Activated naive CD4-positive, alpha-beta T cell treated with anti-CD3 and anti-CD28 coated beads for 36 hours (primary cell): ENCODE measurements around the gene EVPL. TPM values are rescaled to one million over a fixed set of nuclear protein-coding genes. Genes with fewer than 3 reads are reported as not detected.
A peak's percentile ranks its signal among the peaks of the same experiment; 100 is the strongest.
"Not testable (repeated sequence)": the region's sequence is repeated elsewhere in the genome, so short reads cannot be mapped to it uniquely, and the experiment has no call there.

Source experiments
- CTCF ChIA-PET: fragments of 350-600 bp; sonication (Branson Sonifier 250); formaldehyde crosslinking; loops from one replicate; lab custom pipeline; 2021; ENCODE audit warnings: antibody characterized with exemption; lab: Charles Lee
- DNase-seq: peaks from one replicate; pipeline ENCODE4 v3.0.0-alpha.2; 2020
- H3K27ac Mint-ChIP-seq: one replicate; pipeline ENCODE4 v1.8.0; 2021; ENCODE audit warnings: mild to moderate bottlenecking, mixed read lengths
- H3K27me3 Mint-ChIP-seq: one replicate; pipeline ENCODE4 v1.8.0; 2021; ENCODE audit warnings: low read depth, mixed read lengths
- H3K36me3 Mint-ChIP-seq: one replicate; pipeline ENCODE4 v1.8.0; 2021; ENCODE audit warnings: low read depth, mixed read lengths
- H3K4me1 Mint-ChIP-seq: one replicate; pipeline ENCODE4 v1.8.0; 2021; ENCODE audit warnings: low read depth, mixed read lengths
- H3K4me3 Mint-ChIP-seq: one replicate; pipeline ENCODE4 v1.8.0; 2021; ENCODE audit warnings: mild to moderate bottlenecking, moderate library complexity, mixed read lengths
- H3K9me3 Mint-ChIP-seq: one replicate; pipeline ENCODE4 v1.8.0; 2021; ENCODE audit warnings: mixed read lengths
- intact Hi-C: fragments of 100-400 bp; cut with micrococcal nuclease; formaldehyde crosslinking; loops from one replicate; pipeline ENCODE4 v1.15.1; 2023
- total RNA-seq, 2 experiments: library from RNA; stranded (reverse); gene quantifications; one replicate each; pipeline ENCODE4 v1.2.3, GENCODE V29; 2021

Gene EVPL
- total RNA-seq, 2 experiments from 2014 or later, result 0.14 TPM; not detected in 1

- no peak overlapping the region for H3K4me3 Mint-ChIP-seq
Measured at GRCh38 chr17:76056882-76057281, 29.8 kb upstream of the EVPL start.

GRCh38 chr17:76054112-76054476 lies 27.0 kb upstream of the EVPL start:
- Mint-ChIP-seq H3K27ac (no peak overlapping the region), H3K36me3 (peaks cover 28% of the 10 kb centered on the region), H3K4me1 (peaks cover 23% of the 10 kb centered on the region), H3K9me3 (no peaks in the 10 kb centered on the region), H3K4me3 (no peak overlapping the region), H3K27me3 (no peaks in the 10 kb centered on the region)
- intact Hi-C loops, result no loop called here
- no peak for DNase-seq
- CTCF ChIA-PET, result interaction anchor here (0.8 to 1.4 kb wide), 2 partner anchors 9 to 12 kb away, joined by 3 to 6 read pairs; no protein-coding TSS in a partner anchor

More at GRCh38 chr17:76056882-76057281, 29.8 kb upstream of the EVPL start:
- H3K9me3 Mint-ChIP-seq, result no peaks in the 10 kb centered on the region
- peaks cover 9% of the 10 kb centered on the region for H3K4me1 Mint-ChIP-seq
- H3K27ac Mint-ChIP-seq, result no peak overlapping the region
- CTCF ChIA-PET, result interaction anchor here (1.2 kb wide), 1 partner anchor 43 kb away, joined by 5 read pairs; no protein-coding TSS in a partner anchor
- DNase-seq, result no peak
- intact Hi-C loops, result no loop called here
- H3K27me3 Mint-ChIP-seq, result no peaks in the 10 kb centered on the region
- peaks cover 38% of the 10 kb centered on the region for H3K36me3 Mint-ChIP-seq

GRCh38 chr17:76053246-76054111 lies 26.4 kb upstream of the EVPL start:
- Mint-ChIP-seq H3K27me3 (no peaks in the 10 kb centered on the region), H3K4me3 (no peak overlapping the region), H3K9me3 (no peaks in the 10 kb centered on the region), H3K27ac (peak overlapping the region; percentile 22), H3K36me3 (peaks cover 25% of the 10 kb centered on the region), H3K4me1 (peaks cover 23% of the 10 kb centered on the region)
- peak; percentile 22 for DNase-seq
- intact Hi-C loops, result no loop called here
- CTCF ChIA-PET, result interaction anchor here (0.5 to 1.4 kb wide), 4 partner anchors 10 to 332 kb away, joined by 3 to 6 read pairs (median 4); no protein-coding TSS in a partner anchor

- no peaks in the 10 kb centered on the region for H3K27me3 Mint-ChIP-seq
- no peaks in the 10 kb centered on the region for H3K9me3 Mint-ChIP-seq
- CTCF ChIA-PET, result interaction anchor here (0.6 to 0.7 kb wide), 2 partner anchors 195 to 491 kb away, joined by 3 read pairs; no protein-coding TSS in a partner anchor
- H3K36me3 Mint-ChIP-seq, result peaks cover 29% of the 10 kb centered on the region
- H3K4me3 Mint-ChIP-seq, result no peak overlapping the region
- intact Hi-C loops, result no loop called here
- H3K4me1 Mint-ChIP-seq, result peaks cover 23% of the 10 kb centered on the region
- no peak overlapping the region for H3K27ac Mint-ChIP-seq
- DNase-seq, result no peak
Measured at GRCh38 chr17:76051561-76051960, 24.5 kb upstream of the EVPL start.

- Mint-ChIP-seq H3K9me3 (no peaks in the 10 kb centered on the region), H3K4me1 (peaks cover 23% of the 10 kb centered on the region), H3K27ac (peak overlapping the region; percentile 2), H3K36me3 (peaks cover 25% of the 10 kb centered on the region), H3K4me3 (no peak overlapping the region), H3K27me3 (no peaks in the 10 kb centered on the region)
- intact Hi-C loops, result no loop called here
- DNase-seq, result no peak
- CTCF ChIA-PET, result interaction anchor here (0.7 kb wide), 1 partner anchor 492 kb away, joined by 3 read pairs; no protein-coding TSS in a partner anchor
Measured at GRCh38 chr17:76050538-76051467, 23.7 kb upstream of the EVPL start.

- CTCF ChIA-PET, result interaction anchor here (0.6 to 0.8 kb wide), 2 partner anchors 9 to 79 kb away, joined by 3 read pairs; no protein-coding TSS in a partner anchor
- intact Hi-C loops, result no loop called here
- H3K9me3 Mint-ChIP-seq, result no peaks in the 10 kb centered on the region
- H3K4me1 Mint-ChIP-seq, result peaks cover 23% of the 10 kb centered on the region
- no peak overlapping the region for H3K4me3 Mint-ChIP-seq
- peak overlapping the region; percentile 2 for H3K27ac Mint-ChIP-seq
- DNase-seq, result no peak
- H3K36me3 Mint-ChIP-seq, result peaks cover 32% of the 10 kb centered on the region
- H3K27me3 Mint-ChIP-seq, result no peaks in the 10 kb centered on the region
Measured at GRCh38 chr17:76049836-76050537, 22.9 kb upstream of the EVPL start.

GRCh38 chr17:76049239-76049638 lies 22.1 kb upstream of the EVPL start:
- H3K27ac Mint-ChIP-seq, result no peak overlapping the region
- CTCF ChIA-PET, result interaction anchor here (0.6 to 0.8 kb wide), 2 partner anchors 9 to 78 kb away, joined by 3 read pairs; no protein-coding TSS in a partner anchor
- intact Hi-C loops, result no loop called here
- H3K4me3 Mint-ChIP-seq, result no peak overlapping the region
- no peaks in the 10 kb centered on the region for H3K27me3 Mint-ChIP-seq
- peaks cover 37% of the 10 kb centered on the region for H3K36me3 Mint-ChIP-seq
- no peak for DNase-seq
- no peaks in the 10 kb centered on the region for H3K9me3 Mint-ChIP-seq
- H3K4me1 Mint-ChIP-seq, result peaks cover 23% of the 10 kb centered on the region

- DNase-seq, result no peak
- H3K9me3 Mint-ChIP-seq, result no peaks in the 10 kb centered on the region
- intact Hi-C loops, result no loop called here
- no peak overlapping the region for H3K27ac Mint-ChIP-seq
- peaks cover 37% of the 10 kb centered on the region for H3K36me3 Mint-ChIP-seq
- no peak overlapping the region for H3K4me3 Mint-ChIP-seq
- CTCF ChIA-PET, result interaction anchor here (0.6 kb wide), 1 partner anchor 1053 kb away, joined by 3 read pairs; no protein-coding TSS in a partner anchor
- H3K27me3 Mint-ChIP-seq, result no peaks in the 10 kb centered on the region
- H3K4me1 Mint-ChIP-seq, result peaks cover 18% of the 10 kb centered on the region
Measured at GRCh38 chr17:76048711-76049110, 21.6 kb upstream of the EVPL start.

GRCh38 chr17:76048025-76048605 lies 21.0 kb upstream of the EVPL start:
- intact Hi-C loops, result no loop called here
- CTCF ChIA-PET, result interaction anchor here (0.6 kb wide), 1 partner anchor 1053 kb away, joined by 3 read pairs; no protein-coding TSS in a partner anchor
- Mint-ChIP-seq H3K36me3 (peaks cover 37% of the 10 kb centered on the region), H3K4me3 (no peak overlapping the region), H3K4me1 (peaks cover 14% of the 10 kb centered on the region), H3K9me3 (no peaks in the 10 kb centered on the region), H3K27ac (no peak overlapping the region), H3K27me3 (no peaks in the 10 kb centered on the region)
- no peak for DNase-seq

- Mint-ChIP-seq H3K4me3 (no peak overlapping the region), H3K27ac (no peak overlapping the region), H3K4me1 (peaks cover 11% of the 10 kb centered on the region), H3K9me3 (no peaks in the 10 kb centered on the region), H3K27me3 (no peaks in the 10 kb centered on the region), H3K36me3 (peaks cover 42% of the 10 kb centered on the region)
- intact Hi-C loops, result no loop called here
- CTCF ChIA-PET, result interaction anchor here (1.0 to 1.7 kb wide), 2 partner anchors 32 to 41 kb away, joined by 4 to 5 read pairs; no protein-coding TSS in a partner anchor
- DNase-seq, result no peak
Measured at GRCh38 chr17:76046064-76046463, 19.0 kb upstream of the EVPL start.

GRCh38 chr17:76044475-76045007 lies 17.4 kb upstream of the EVPL start:
- H3K27ac Mint-ChIP-seq, result not testable (repeated sequence)
- H3K36me3 Mint-ChIP-seq, result peaks cover 45% of the 10 kb centered on the region

More at GRCh38 chr17:76044475-76045007, 17.4 kb upstream of the EVPL start:
- intact Hi-C loops, DNase-seq, H3K4me3 Mint-ChIP-seq, H3K9me3 Mint-ChIP-seq, CTCF ChIA-PET, H3K4me1 Mint-ChIP-seq, H3K27me3 Mint-ChIP-seq: not testable (repeated sequence)
